Adrenal gland (tissue), 12 donors: ENCODE measurements around the gene PAX5. TPM values are rescaled to one million over a fixed set of nuclear protein-coding genes. Genes with fewer than 3 reads are reported as not detected.

Experiments
- DNase-seq, 7 donors: peaks; one replicate each; pipeline ENCODE4 v3.0.0-alpha.2; 2019 to 2020
- H3K27ac ChIP-seq, 5 donors: fragments of 200-600 bp; sonication (generic) in 4 of 5; 1 replicate in 3 of 5; 2 replicates in 2 of 5; pipeline versions ENCODE4 v1.5.1 to v1.8.0; 2016 to 2020; ENCODE audit warnings: mild to moderate bottlenecking in 1 of 5
- H3K27me3 ChIP-seq: fragments of 200-600 bp; 2 replicates; pipeline ENCODE4 v1.8.0; 2021
- H3K36me3 ChIP-seq, 2 donors: fragments of 200-600 bp; replicated peaks in 1 of 2; 1 replicate in 1 of 2; 2 replicates in 1 of 2; pipeline versions ENCODE4 v1.5.1 to v1.8.0; 2018 to 2022
- H3K4me1 ChIP-seq, 2 donors: fragments of 200-600 bp; replicated peaks in 1 of 2; 1 replicate in 1 of 2; 2 replicates in 1 of 2; pipeline versions ENCODE4 v1.5.1 to v1.8.0; 2018 to 2021
- H3K4me3 ChIP-seq, 4 donors: fragments of 200-600 bp; sonication (generic) in 3 of 4; one replicate each; pipeline ENCODE4 v1.5.1; 2016 to 2018
- H3K9me3 ChIP-seq, 3 donors: fragments of 200-600 bp; sonication (generic) in 1 of 3; replicated peaks in 1 of 3; 1 replicate in 2 of 3; 2 replicates in 1 of 3; pipeline versions ENCODE4 v1.5.1 to v1.8.0; 2016 to 2021
- CTCF ChIP-seq, 6 experiments: fragments of 450-650 bp in 4 of 6; fragments of 200-600 bp in 2 of 6; sonication (generic) in 1 of 6; IDR thresholded peaks; 1 replicate in 5 of 6; 2 replicates in 1 of 6; pipeline versions ENCODE4 v1.5.1 to v1.8.0; 2016 to 2021; ENCODE audit warnings: antibody characterized with exemption in 6 of 6, mild to moderate bottlenecking in 2 of 6, moderate library complexity in 1 of 6
- POLR2A ChIP-seq, 2 donors: fragments of 450-650 bp; IDR thresholded peaks; one replicate each; pipeline ENCODE4 v1.6.1; 2017; ENCODE audit warnings: antibody characterized with exemption in 2 of 2, mild to moderate bottlenecking in 2 of 2, moderate library complexity in 1 of 2
- WGBS, 4 donors: extraction: QIAGEN DNeasy Blood & Tissue Kit in 2 of 4; methylation state at CpG; one replicate each; pipeline versions ENCODE4 v1.1.5 to v1.1.7; 2013 to 2017; 5-methylcytosine and 5-hydroxymethylcytosine counted together
- intact Hi-C, 2 donors: fragments of 100-400 bp; cut with DNase I; formaldehyde crosslinking; loops; one replicate each; pipeline versions ENCODE4 v1.14.1 to v1.15.0; 2022 to 2023
- polyA plus RNA-seq, 3 donors: library from polyadenylated mRNA; stranded (reverse); fragments of 200-250 nt in 2 of 3; fragments of 350-450 nt in 1 of 3; fragmentation: Illumina TruSeq in 1 of 3; extraction: RNeasy Lipid Tissue Mini Kit (QIAGEN cat#74804) in 1 of 3; gene quantifications; one replicate each; pipeline ENCODE4 v1.2.3, GENCODE V29; 2013 to 2014
- total RNA-seq, 9 donors: library from RNA; depleted of rRNA in 4 of 9; stranded (reverse); fragments of >200 nt in 4 of 9; fragments of 120-200 nt in 1 of 9; fragmentation: NEBNext Ultra II Directional in 1 of 9; extraction: Animal tissue kit (Norgen Biotek cat#: 25700) in 1 of 9; gene quantifications; one replicate each; pipeline versions ENCODE4 v1.1.0 to v1.2.4, GENCODE V29; 2013 to 2023
- donor health status: healthy with polysubstance abuse.
- donor health status: Bipolar disorder and iron deficiency.
- donor health status: DM: yes; HTN: yes; CAD: no.
- donor health status: DM: no; HTN: no; CAD: no.
- donor health status: DM: no; HTN: no; CAD: no.
- donor health status: DM: yes; HTN: yes; CAD: no.

PAX5 gene
- total and polyA plus RNA-seq, 12 donors: under 0.01 to 0.22 (median 0.09) TPM; not detected in 6

DNA sequence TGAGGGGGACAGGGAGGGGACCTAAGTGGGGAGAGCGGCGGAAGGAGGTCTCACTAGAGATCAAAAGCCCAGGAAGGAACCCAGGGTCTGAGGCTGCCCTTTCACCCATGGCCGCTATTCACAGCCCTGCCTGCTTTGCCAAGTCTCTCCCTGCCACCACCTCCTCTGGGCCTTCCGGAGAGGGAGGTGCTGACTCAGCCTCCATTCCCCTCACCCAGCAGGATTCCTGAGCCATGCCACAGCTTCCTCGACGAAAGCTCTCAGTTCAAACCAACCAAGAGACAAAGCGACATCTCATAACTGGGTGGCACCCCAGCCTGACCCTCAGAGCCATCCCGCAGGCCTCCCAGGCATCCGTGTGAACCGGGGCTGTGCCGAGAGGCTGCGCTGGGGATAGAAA is 36.7 kb downstream of the PAX5 start:
- H3K4me3 ChIP-seq: no peak overlapping the region
- H3K36me3 ChIP-seq: no peaks in the 10 kb centered on the region
- H3K27ac ChIP-seq: no peak overlapping the region
- no peaks in the 10 kb centered on the region for H3K9me3 ChIP-seq
- H3K27me3 ChIP-seq: peaks cover 19% of the 10 kb centered on the region
- no peak for DNase-seq
- no peaks in the 10 kb centered on the region for H3K4me1 ChIP-seq
- intact Hi-C loops: loop anchor here in 1 of 2 donors (10.0 kb wide), 1 partner anchor 267 kb away; no protein-coding TSS in a partner anchor
- WGBS, 4 donors: 70 to 100% (median 87%) methylated on average over 2 to 12 of the region's 12 CpGs
- no peak for TF ChIP-seq POLR2A (IDR thresholded peaks at IDR 0.05)
- no peak for TF ChIP-seq CTCF (IDR thresholded peaks at IDR 0.05)

DNA sequence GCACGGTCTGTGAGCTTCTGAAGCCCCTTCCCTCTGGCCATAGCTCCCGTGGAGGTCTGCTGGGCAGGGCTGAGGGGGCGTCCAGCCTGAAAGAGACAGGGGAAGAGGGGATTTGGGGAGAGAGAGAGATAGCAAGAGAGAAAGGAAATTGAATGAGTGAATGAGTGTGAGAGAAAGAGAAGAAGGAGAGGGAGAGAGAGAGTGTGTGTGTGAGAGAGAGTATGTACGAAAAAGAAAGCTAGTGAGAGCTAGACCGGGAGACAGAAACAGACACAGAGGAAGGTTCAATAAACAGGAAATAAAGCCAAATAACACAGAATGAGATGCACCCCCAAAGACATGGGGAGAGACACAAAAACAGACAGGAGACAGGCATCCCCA is 37.4 kb downstream of the PAX5 start:
- Histone ChIP-seq H3K27me3 (peaks cover 14% of the 10 kb centered on the region), H3K27ac (no peak overlapping the region)

GRCh38 chr9:36995927-36996705 is 38.0 kb downstream of the PAX5 start:
- Histone ChIP-seq H3K36me3 (no peaks in the 10 kb centered on the region), H3K27ac (no peak overlapping the region), H3K4me3 (no peak overlapping the region), H3K4me1 (no peaks in the 10 kb centered on the region), H3K9me3 (peaks cover 0 to 4% (median 0%) of the 10 kb centered on the region in 3 donors), H3K27me3 (peaks cover 9% of the 10 kb centered on the region)
- peak; percentile 36 to 70 (median 64) for DNase-seq
- WGBS, 4 donors: 30 to 39% (median 36%) methylated on average over 15 to 16 of the region's 16 CpGs
- TF ChIP-seq CTCF (IDR thresholded peaks at IDR 0.05) (peak; percentile 24 to 63 (median 51)), POLR2A (IDR thresholded peaks at IDR 0.05) (no peak)
- intact Hi-C loops: loop anchor here in 1 of 2 donors (10.0 kb wide), 1 partner anchor 269 kb away; no protein-coding TSS in a partner anchor

More for the DNA sequence above, 37.4 kb downstream of the PAX5 start:
- TF ChIP-seq CTCF (IDR thresholded peaks at IDR 0.05) (no peak), POLR2A (IDR thresholded peaks at IDR 0.05) (no peak)
- WGBS, 4 donors: 60 to 78% (median 76%) methylated on average over 5 of the region's 5 CpGs
- Histone ChIP-seq H3K4me3 (no peak overlapping the region), H3K36me3 (no peaks in the 10 kb centered on the region), H3K4me1 (no peaks in the 10 kb centered on the region), H3K9me3 (no peaks in the 10 kb centered on the region)
- intact Hi-C loops: loop anchor here in 1 of 2 donors (10.0 kb wide), 1 partner anchor 268 kb away; no protein-coding TSS in a partner anchor
- no peak for DNase-seq

GRCh38 chr9:36993933-36994764 is 39.9 kb downstream of the PAX5 start:
- no peaks in the 10 kb centered on the region for H3K36me3 ChIP-seq
- H3K27ac ChIP-seq: no peak overlapping the region
- intact Hi-C loops: loop anchor here in 1 of 2 donors (10.0 kb wide), 1 partner anchor 271 kb away; no protein-coding TSS in a partner anchor
- no peaks in the 10 kb centered on the region for H3K4me1 ChIP-seq
- H3K27me3 ChIP-seq: peaks cover 12% of the 10 kb centered on the region
- H3K9me3 ChIP-seq: peaks cover 0 to 8% (median 0%) of the 10 kb centered on the region in 3 donors
- TF ChIP-seq POLR2A (IDR thresholded peaks at IDR 0.05): no peak
- no peak for TF ChIP-seq CTCF (IDR thresholded peaks at IDR 0.05)
- 67 to 82% (median 77%) methylated on average over 16 to 19 of the region's 19 CpGs for WGBS, 4 donors
- no peak for DNase-seq
- no peak overlapping the region for H3K4me3 ChIP-seq
